ENCODE results near the gene SOCS1. TPM values are rescaled to one million over a fixed set of nuclear protein-coding genes. Genes with fewer than 3 reads are reported as not detected.

Gene SOCS1
- total RNA-seq, 2 experiments from 2014 or later: 146 to 152 TPM

- POLR2A ChIA-PET: interaction anchor here (0.9 to 7.4 kb wide), 31 partner anchors 9 to 541 kb away, joined by 3 to 129 read pairs (median 8); partner anchors contain the start of gene TXNDC11
Observed at GRCh38 chr16:11256661-11257130, 692 bp upstream of the SOCS1 start.

DNA sequence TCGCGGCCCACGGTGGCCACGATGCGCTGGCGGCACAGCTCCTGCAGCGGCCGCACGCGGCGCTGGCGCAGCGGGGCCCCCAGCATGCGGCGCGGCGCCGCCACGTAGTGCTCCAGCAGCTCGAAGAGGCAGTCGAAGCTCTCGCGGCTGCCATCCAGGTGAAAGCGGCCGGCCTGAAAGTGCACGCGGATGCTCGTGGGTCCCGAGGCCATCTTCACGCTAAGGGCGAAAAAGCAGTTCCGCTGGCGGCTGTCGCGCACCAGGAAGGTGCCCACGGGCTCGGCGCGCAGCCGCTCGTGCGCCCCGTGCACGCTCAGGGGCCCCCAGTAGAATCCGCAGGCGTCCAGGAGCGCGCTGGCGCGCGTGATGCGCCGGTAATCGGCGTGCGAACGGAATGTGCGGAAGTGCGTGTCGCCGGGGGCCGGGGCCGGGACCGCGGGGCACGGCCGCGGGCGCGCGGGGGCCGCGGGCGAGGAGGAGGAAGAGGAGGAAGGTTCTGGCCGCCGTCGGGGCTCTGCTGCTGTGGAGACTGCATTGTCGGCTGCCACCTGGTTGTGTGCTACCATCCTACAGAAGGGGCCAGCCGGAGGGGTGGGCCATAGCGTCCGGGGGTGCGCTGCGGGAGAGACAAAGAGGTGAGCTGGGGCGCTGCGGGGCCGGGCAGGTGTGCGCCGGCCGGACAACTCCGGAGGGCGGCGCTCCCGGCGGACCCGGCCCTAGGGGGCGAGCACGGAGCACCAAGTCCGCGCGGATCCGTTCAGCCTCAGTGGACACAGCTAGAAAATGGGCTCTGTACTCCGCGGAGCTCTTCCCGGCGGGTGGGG is 879 bp downstream of the SOCS1 start:
- Mint-ChIP-seq H3K4me1 (ENCODE audit: low read depth) (peaks cover 53% of the 10 kb centered on the region), H3K27me3 (peaks cover 6% of the 10 kb centered on the region), H3K4me3 (peak overlapping the region; percentile 98), H3K9me3 (no peaks in the 10 kb centered on the region), H3K27ac (peak overlapping the region; percentile 97), H3K36me3 (peaks cover 54% of the 10 kb centered on the region)
- ChIA-PET POLR2A (interaction anchor here (0.7 to 7.4 kb wide), 38 partner anchors 8 to 488 kb away, joined by 3 to 129 read pairs (median 7); partner anchors contain the start of genes LITAF and TXNDC11), CTCF (interaction anchor here (0.7 to 6.8 kb wide), 29 partner anchors 8 to 301 kb away, joined by 3 to 118 read pairs (median 6); no protein-coding TSS in a partner anchor)
- intact Hi-C loops (cut with micrococcal nuclease): loop anchor here (5.0 kb wide), 1 partner anchor 78 kb away; no protein-coding TSS in a partner anchor
- peak; percentile 65 for DNase-seq

More at GRCh38 chr16:11256661-11257130, 692 bp upstream of the SOCS1 start:
- CTCF ChIA-PET: interaction anchor here (0.6 to 6.8 kb wide), 28 partner anchors 8 to 819 kb away, joined by 3 to 118 read pairs (median 6); no protein-coding TSS in a partner anchor
- Mint-ChIP-seq H3K9me3 (no peaks in the 10 kb centered on the region), H3K27ac (peak overlapping the region; percentile 99), H3K27me3 (peaks cover 6% of the 10 kb centered on the region), H3K36me3 (peaks cover 44% of the 10 kb centered on the region), H3K4me1 (ENCODE audit: low read depth) (peaks cover 43% of the 10 kb centered on the region), H3K4me3 (peak overlapping the region; percentile 91)
- DNase-seq: peak; percentile 68
- intact Hi-C loops (cut with micrococcal nuclease): loop anchor here (1.0 kb wide), 2 partner anchors 99 to 285 kb away; no protein-coding TSS in a partner anchor

DNA sequence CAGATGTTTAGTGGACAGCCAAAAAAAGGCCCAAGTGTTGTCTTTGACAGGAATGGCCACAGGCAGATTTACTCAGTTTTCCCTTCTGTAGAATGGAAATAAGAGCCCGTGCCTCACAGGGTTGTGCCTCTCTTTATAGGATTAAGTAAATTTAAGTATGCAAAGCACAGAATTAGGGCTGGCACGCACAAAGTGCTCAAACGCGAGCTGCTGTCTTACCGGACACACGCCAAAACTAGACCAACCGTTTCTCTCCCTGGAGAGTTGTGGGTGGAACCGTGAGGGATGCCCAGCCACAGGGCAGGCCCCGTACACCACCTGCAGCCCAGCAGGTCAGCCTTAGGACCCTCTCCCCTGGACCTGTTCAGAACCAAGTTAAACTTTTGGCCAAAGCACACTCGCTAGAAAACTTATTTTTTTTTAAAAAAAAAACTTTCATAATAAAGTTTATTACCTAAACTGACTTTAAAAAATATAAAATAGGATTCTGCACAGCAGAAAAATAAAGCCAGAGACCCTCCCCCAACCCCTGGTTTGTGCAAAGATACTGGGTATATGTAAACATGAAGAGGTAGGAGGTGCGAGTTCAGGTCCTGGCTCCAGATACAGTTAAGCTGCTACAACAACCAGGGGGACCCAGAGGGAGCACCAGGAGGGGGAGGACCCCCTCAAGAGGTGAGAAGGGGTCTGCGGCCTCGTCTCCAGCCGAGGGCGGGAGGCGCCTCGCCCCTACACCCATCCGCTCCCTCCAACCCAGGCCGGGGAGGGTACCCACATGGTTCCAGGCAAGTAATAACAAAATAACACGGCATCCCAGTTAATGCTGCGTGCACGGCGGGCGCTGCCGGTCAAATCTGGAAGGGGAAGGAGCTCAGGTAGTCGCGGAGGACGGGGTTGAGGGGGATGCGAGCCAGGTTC is 1.8 kb downstream of the SOCS1 start:
- Mint-ChIP-seq H3K27me3 (peaks cover 6% of the 10 kb centered on the region), H3K9me3 (no peaks in the 10 kb centered on the region), H3K4me1 (ENCODE audit: low read depth) (peaks cover 53% of the 10 kb centered on the region), H3K36me3 (peaks cover 61% of the 10 kb centered on the region), H3K4me3 (peak overlapping the region; percentile 98), H3K27ac (peak overlapping the region; percentile 97)
- POLR2A ChIA-PET: interaction anchor here (0.6 to 7.4 kb wide), 31 partner anchors 8 to 332 kb away, joined by 3 to 129 read pairs (median 10); partner anchors contain the start of gene LITAF
- DNase-seq: peak; percentile 27
- intact Hi-C loops (cut with micrococcal nuclease): loop anchor here (1.0 to 5.0 kb wide), 2 partner anchors 77 to 266 kb away; no protein-coding TSS in a partner anchor
- CTCF ChIA-PET: interaction anchor here (0.6 to 6.8 kb wide), 18 partner anchors 8 to 288 kb away, joined by 3 to 118 read pairs (median 5); no protein-coding TSS in a partner anchor

GRCh38 chr16:11253009-11253994 is 2.7 kb downstream of the SOCS1 start:
- H3K4me1 Mint-ChIP-seq (ENCODE audit: low read depth): peaks cover 50% of the 10 kb centered on the region
- peaks cover 6% of the 10 kb centered on the region for H3K27me3 Mint-ChIP-seq
- H3K36me3 Mint-ChIP-seq: peaks cover 67% of the 10 kb centered on the region
- H3K27ac Mint-ChIP-seq: peak overlapping the region; percentile 97
- CTCF ChIA-PET: interaction anchor here (0.6 to 6.8 kb wide), 17 partner anchors 15 to 289 kb away, joined by 3 to 118 read pairs (median 8); no protein-coding TSS in a partner anchor
- POLR2A ChIA-PET: interaction anchor here (0.6 to 7.4 kb wide), 29 partner anchors 10 to 333 kb away, joined by 3 to 129 read pairs (median 9); partner anchors contain the start of gene LITAF
- intact Hi-C loops (cut with micrococcal nuclease): loop anchor here (1.0 to 5.0 kb wide), 2 partner anchors 76 to 265 kb away; no protein-coding TSS in a partner anchor
- peak; percentile 77 for DNase-seq
- peak overlapping the region; percentile 98 for H3K4me3 Mint-ChIP-seq
- H3K9me3 Mint-ChIP-seq: no peaks in the 10 kb centered on the region

GRCh38 chr16:11252482-11252931 is 3.5 kb downstream of the SOCS1 start:
- Mint-ChIP-seq H3K4me3 (peak overlapping the region; percentile 98), H3K9me3 (peaks cover 2% of the 10 kb centered on the region), H3K36me3 (peaks cover 73% of the 10 kb centered on the region), H3K27me3 (peaks cover 6% of the 10 kb centered on the region), H3K27ac (peak overlapping the region; percentile 97), H3K4me1 (ENCODE audit: low read depth) (peaks cover 51% of the 10 kb centered on the region)
- intact Hi-C loops (cut with micrococcal nuclease): loop anchor here (1.0 to 5.0 kb wide), 8 partner anchors 18 to 288 kb away; no protein-coding TSS in a partner anchor
- ChIA-PET CTCF (interaction anchor here (0.7 to 3.1 kb wide), 16 partner anchors 14 to 332 kb away, joined by 3 to 29 read pairs (median 4); no protein-coding TSS in a partner anchor), POLR2A (interaction anchor here (0.6 to 7.4 kb wide), 29 partner anchors 11 to 295 kb away, joined by 3 to 129 read pairs (median 5); no protein-coding TSS in a partner anchor)
- DNase-seq: peak; percentile 50

- H3K36me3 Mint-ChIP-seq: peaks cover 68% of the 10 kb centered on the region
- H3K27ac Mint-ChIP-seq: peak overlapping the region; percentile 97
- POLR2A ChIA-PET: interaction anchor here (0.6 to 7.4 kb wide), 34 partner anchors 11 to 311 kb away, joined by 3 to 129 read pairs (median 4); no protein-coding TSS in a partner anchor
- peak overlapping the region; percentile 98 for H3K4me3 Mint-ChIP-seq
- CTCF ChIA-PET: interaction anchor here (0.7 to 3.1 kb wide), 17 partner anchors 14 to 333 kb away, joined by 3 to 29 read pairs (median 4); no protein-coding TSS in a partner anchor
- H3K9me3 Mint-ChIP-seq: peaks cover 2% of the 10 kb centered on the region
- peaks cover 6% of the 10 kb centered on the region for H3K27me3 Mint-ChIP-seq
- intact Hi-C loops (cut with micrococcal nuclease): loop anchor here (1.0 to 5.0 kb wide), 8 partner anchors 18 to 288 kb away; no protein-coding TSS in a partner anchor
- peak; percentile 91 for DNase-seq
- H3K4me1 Mint-ChIP-seq (ENCODE audit: low read depth): peaks cover 51% of the 10 kb centered on the region
Observed at GRCh38 chr16:11251525-11252481, 4.2 kb downstream of the SOCS1 start.

GRCh38 chr16:11250786-11251524 is 5.0 kb downstream of the SOCS1 start:
- intact Hi-C loops (cut with micrococcal nuclease): loop anchor here (5.0 kb wide), 1 partner anchor 74 kb away; no protein-coding TSS in a partner anchor
- CTCF ChIA-PET: interaction anchor here (1.2 to 3.1 kb wide), 7 partner anchors 17 to 296 kb away, joined by 3 to 29 read pairs (median 9); no protein-coding TSS in a partner anchor

GRCh38 chr16:11250091-11250785 is 5.8 kb downstream of the SOCS1 start:
- Mint-ChIP-seq H3K27me3 (peaks cover 6% of the 10 kb centered on the region), H3K36me3 (peaks cover 61% of the 10 kb centered on the region), H3K4me3 (peak overlapping the region; percentile 40), H3K9me3 (peaks cover 2% of the 10 kb centered on the region), H3K4me1 (ENCODE audit: low read depth) (peaks cover 63% of the 10 kb centered on the region), H3K27ac (peak overlapping the region; percentile 72)
- POLR2A ChIA-PET: interaction anchor here (0.7 to 7.4 kb wide), 5 partner anchors 9 to 198 kb away, joined by 3 to 129 read pairs (median 3); no protein-coding TSS in a partner anchor
- intact Hi-C loops (cut with micrococcal nuclease): loop anchor here (5.0 kb wide), 1 partner anchor 73 kb away; no protein-coding TSS in a partner anchor
- DNase-seq: peak; percentile 48
- CTCF ChIA-PET: interaction anchor here (2.4 to 3.1 kb wide), 2 partner anchors 16 to 285 kb away, joined by 9 to 29 read pairs; no protein-coding TSS in a partner anchor

More at GRCh38 chr16:11250786-11251524, 5.0 kb downstream of the SOCS1 start:
- peaks cover 6% of the 10 kb centered on the region for H3K27me3 Mint-ChIP-seq
- peaks cover 2% of the 10 kb centered on the region for H3K9me3 Mint-ChIP-seq
- H3K4me3 Mint-ChIP-seq: peak overlapping the region; percentile 98
- peak overlapping the region; percentile 97 for H3K27ac Mint-ChIP-seq
- no peak for DNase-seq
- peaks cover 65% of the 10 kb centered on the region for H3K36me3 Mint-ChIP-seq
- POLR2A ChIA-PET: interaction anchor here (0.8 to 7.4 kb wide), 23 partner anchors 10 to 294 kb away, joined by 3 to 129 read pairs (median 7); no protein-coding TSS in a partner anchor
- peaks cover 56% of the 10 kb centered on the region for H3K4me1 Mint-ChIP-seq (ENCODE audit: low read depth)

All from activated CD4-positive, alpha-beta memory T cell treated with anti-CD3 and anti-CD28 coated beads for 36 hours (primary cell).